ENCODE data around the gene DSTN.
A peak's percentile ranks its signal among the peaks of the same experiment; 100 is the strongest.

Gene DSTN

DNA sequence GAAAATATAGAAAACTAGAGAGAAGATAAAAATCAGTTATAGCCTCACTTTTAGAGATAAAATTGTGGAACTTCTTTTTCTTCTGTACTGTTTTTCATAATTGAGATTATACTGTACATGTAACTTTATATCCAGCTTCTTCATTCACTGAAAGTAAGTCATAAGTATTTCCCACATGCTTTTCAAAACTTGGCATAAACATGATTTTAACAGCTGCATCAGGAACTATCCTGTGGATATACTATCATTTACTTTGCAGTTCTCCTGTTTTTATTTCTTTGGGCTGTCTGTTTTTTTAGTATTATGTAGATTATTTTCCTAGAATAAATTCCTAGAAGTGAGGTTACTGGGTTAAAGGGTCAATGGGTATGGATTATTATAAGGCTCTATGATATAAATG is 14.8 kb downstream of the DSTN start:
- DNase-seq = no peak

DNA sequence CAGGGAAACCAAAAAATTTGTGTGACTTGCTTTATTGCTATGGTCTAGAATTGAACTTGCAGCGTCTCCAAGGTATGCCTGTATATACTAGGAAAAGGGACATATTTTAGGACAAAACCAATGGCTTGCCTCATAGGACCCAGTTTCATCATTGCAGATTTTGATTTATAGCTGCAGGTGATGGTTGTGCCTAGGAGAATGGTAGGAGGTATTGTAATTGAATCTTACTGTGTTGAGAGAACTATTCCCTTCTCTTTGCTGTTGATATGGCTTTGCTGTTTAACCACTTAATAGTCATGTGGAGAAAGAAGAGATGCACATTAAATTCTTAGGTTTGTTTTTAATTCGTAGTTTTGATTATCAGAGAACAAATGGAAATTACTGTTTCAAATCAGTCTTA is 16.4 kb downstream of the DSTN start:
- DNase-seq = no peak

DNA sequence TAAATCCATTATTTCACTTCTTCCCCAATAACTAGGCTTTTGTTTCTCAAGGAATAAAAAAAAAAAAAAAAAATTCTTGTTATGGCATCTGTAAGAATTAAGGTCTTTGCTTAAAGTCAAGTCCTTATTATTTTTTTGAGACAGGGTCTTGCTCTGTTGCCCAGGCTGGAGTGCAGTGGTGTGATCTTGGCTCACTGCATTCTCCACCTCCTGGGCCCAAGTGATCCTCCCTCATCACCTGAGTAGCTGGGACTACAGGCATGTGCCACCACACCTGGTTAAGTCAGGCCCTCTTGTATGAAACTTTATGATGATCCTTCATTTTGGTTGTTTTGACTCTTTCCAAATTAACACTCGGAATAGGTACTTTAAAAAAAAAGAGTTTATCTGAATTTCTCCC is 17.3 kb downstream of the DSTN start:
- no peak for DNase-seq

DNA sequence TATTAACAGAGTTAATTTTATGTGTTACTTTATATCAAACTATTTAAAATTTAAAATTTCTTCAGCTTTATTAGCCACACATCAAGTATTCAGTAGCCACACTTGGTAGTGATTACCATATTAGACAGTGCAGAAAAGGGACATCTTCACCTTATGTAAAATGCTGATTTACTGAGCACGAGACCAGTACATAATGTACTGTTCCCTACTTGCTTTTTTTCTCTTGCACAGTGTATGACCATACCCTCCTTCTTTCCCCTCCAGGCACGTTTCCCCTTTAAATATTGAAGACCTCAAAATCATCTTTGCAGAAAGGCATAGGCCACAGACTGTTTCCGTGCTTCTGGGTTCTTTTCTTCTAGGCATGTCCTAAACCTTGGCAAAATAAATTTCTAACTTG is 17.9 kb downstream of the DSTN start:
- no peak for DNase-seq

DNA sequence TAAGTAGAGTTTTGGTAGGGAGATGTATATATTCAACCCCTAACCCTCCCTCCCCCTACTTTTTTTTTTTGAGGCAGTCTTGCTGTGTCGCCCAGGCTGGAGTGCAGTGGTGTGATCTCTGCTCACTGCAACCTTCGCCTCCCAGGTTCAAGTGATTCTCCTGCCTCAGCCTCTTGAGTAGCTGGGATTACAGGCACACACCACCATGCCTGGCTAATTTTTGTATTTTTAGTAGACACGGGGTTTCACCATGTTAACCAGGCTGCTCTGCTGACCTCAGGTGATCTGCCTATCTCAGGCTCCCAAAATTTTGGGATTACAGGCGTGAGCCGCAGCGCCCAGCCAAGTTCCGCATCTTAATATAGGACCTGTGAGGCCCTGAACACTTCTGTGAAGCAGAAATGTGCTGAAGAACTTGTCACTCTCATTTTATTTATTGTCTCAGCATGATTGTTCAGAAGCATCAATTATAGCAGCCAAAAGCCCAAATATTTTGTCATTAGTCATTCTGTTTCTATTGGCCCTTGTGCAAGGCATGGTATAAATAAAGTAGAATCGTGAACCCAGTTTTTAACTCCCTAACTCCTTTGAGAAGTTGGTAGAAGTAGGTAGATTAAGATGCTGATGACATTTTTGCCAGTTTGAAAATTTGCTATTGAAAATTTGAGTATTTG is 19.4 kb downstream of the DSTN start:
- DNase-seq = no peak

DNA sequence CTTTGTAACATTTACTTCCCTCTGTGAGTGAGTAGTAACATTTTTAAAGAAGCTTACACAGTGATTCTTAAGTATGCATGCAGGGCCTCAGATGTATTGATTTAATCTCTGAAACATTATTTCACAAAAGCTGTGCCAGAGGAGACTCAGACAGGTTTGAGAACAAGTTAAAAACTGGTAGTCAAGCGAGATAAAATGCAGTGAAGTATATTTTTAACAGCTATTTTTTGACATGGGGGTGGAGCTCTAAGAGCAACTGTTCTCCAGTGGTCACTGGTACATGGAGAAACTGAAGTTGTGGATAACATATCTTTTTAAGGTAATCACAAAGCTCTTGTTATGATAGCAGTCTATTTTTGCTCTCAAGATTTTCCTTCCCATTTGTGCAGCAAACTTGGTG is 20.4 kb downstream of the DSTN start:
- DNase-seq = no peak

DNA sequence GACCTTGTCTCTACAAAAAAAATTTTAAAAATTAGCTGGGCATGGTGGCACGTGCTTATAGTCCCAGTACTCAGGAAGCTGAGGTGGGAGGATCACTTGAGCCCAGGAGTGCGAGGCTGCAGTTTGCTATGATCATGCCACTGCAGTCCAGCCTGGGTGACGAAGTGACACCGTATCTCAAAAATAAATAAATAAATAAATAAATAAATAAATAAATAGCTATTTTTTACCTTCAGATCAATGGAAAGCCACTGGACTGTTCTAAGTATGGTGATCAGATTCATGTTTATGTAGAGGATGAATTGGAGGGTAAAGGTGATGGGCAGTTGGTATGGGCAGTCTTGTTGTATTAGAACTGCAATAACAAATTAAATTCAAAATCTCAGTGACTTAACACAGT is 24.0 kb downstream of the DSTN start:
- no peak for DNase-seq

DNA sequence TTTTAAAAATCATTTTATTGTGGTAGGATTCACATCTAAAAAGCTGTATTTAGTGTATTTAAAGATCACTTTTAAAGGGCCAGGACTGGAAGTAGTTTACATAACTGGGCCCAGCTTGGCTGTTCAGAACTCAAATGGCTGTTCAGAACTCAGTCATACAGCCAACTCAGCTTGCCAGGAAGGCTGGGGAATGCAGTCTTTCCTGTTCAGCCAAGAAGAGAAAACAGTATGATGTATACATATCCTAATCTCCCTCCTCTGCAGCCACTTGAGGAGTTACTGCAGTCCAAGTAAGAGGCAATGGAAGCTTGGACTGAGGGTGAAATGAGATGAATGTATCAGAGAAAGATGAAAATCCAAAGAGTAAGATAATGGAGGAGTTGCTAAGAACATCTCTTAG is 24.6 kb downstream of the DSTN start:
- no peak for DNase-seq

DNA sequence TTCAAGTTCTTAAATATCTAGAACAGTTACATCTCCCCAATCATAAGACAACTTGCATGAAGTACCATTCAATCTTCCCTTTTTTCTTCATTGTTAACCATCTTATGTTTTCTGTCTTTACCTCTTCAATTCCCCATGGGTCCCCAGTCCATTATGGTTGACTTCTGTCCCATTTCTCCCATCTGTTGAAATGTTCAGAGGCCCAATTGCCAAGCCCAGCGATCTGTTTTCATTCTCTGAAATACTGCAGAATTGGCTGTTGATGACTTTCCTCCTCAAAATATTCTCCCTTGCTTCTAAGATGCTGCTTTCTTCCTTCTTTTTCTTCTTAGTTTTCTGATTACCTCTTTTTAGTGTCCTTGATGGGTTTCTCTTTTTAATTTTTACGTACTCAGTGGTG is 26.0 kb downstream of the DSTN start:
- no peak for DNase-seq

DNA sequence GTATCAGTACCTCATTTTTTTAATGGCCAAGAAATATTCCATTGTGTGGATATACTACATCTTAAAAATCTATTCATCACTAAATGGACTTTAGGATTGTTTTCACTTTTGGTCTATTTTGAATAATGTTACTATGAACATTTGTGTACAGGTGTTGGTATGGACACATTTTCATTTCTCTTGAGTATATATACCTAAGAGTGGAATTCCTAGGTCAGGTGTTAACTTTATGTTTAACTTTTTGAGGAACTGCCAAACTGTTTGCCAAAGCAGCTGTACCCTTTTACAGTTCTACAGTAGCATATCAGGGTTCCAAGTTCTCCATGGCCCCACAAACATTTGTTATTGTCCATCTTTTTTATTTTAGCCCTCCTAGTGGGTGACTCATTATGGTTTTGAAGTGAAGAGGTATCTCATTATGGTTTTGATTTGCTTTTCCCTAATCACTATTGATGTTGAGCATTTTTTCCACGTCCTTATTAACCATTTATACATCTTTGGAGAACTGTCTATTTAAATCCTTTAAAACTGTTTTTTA is 28.2 kb downstream of the DSTN start:
- no peak for DNase-seq

DNA sequence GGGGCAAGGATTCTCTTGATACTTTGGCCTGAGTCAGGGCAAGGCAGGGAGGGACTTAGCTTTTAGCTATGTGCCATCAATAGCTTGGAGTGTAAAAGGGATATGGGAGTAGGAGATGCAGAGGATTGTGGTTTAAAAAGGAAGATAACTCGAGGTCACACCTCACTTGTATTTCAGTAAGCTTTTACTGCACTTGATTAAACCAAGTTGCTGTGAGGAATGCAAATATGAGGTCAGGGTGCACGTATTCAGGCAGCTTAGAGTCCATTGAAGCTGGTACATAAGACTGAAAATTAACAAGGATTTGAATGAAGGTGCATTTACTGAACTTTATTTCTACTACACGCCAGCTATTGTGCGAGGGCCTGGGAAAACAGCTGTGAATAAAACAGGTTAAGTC is 32.1 kb downstream of the DSTN start:
- DNase-seq = no peak

DNA sequence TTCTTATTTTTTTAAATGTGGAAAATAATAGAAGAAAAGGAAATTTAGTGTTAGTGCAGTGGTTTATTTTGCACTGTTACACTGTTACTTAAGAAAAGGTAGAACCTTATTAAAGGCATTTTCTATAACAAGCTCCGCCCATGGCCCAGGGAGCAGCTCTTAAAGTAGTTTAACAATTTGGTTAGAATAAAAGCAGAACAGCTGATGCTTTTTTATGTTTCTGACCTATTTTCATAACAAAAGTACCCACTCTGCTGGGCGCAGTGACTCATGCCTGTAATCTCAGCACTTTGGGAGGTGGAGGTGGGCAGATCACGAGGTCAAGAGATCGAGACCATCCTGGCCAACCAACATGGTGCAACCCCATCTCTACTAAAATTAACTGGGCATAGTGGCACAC is 32.6 kb downstream of the DSTN start:
- no peak for DNase-seq

DNA sequence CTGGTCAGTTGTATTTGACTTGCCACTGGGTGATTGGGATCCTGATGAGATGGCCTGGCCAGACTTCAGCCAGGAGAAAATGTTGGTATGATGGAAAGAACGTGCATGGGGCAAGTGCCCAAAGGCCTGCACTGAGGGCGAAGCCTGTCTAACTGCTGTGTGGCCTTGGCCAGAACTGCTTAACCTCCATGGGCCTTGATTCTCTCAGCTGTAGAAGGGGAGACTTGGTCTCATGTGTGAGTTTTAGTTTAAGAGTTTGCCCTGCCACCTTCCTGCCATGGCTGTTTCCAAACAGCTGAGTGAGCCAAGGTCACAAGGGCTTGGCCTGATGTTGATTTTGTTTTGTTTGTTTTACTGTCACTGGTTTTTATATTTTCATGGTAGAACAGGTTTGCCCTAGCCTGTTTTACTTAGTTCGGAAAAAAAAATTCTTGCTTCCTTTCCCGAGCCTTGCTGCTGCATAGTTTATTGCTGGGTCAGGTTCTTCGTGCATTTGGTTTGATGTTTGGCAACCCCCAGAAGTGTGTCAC is 35.3 kb downstream of the DSTN start:
- DNase-seq = no peak

DNA sequence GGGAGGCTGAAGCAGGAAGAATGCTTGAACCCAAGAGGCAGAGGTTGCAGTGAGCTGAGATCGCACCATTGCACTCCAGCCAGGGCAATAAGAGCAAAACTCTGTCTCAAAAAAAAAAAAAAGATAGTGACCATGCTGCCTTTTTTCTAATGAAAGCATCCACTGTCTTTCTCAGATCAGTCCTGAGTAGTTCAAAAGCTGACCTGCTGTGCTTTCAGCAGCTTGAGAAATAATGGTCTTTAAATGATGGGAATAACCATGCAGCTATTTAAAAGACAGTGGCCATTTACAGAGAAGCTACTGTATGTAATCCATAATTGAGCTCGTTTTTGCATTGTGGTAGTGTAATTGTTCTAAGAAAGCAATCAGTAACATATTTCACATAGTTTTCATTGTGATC is 36.1 kb downstream of the DSTN start:
- DNase-seq = no peak

DNA sequence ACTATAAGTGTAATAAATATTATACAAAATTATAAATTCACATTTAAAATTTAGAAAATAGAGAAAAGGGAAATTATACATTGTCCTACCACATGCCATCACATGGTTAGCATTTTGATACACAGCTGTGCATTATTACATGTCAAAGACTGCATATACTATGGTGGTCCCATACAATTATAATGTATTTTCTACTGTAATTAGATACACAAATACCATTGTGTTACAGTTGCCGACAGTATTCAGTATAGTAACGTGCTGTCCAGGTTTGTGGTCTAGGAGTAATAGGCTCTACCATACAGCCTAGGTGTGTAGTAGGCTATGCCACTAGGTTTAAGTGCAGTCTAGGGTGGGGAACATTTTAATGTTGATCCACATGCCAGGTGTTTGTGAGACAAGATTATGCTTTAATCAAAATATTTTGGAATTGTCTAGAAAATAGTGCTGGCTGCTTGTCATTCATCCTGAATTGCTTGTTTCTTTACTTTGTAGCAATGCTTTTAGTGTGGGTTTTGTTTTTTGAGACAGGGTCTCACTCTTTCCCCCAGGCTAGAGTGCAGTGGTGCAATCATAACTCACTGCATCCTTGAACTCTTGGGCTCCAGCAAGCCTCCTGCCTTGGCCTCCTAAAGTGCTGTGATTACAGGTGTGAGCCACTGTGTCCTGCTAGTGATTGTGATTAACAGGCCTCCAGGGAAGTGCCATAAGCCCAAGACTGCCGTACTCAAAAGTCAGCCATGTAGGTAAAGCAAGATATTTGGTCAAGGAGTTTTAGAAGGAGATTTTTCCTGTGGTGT is 39.0 kb downstream of the DSTN start:
- DNase-seq = no peak

DNA sequence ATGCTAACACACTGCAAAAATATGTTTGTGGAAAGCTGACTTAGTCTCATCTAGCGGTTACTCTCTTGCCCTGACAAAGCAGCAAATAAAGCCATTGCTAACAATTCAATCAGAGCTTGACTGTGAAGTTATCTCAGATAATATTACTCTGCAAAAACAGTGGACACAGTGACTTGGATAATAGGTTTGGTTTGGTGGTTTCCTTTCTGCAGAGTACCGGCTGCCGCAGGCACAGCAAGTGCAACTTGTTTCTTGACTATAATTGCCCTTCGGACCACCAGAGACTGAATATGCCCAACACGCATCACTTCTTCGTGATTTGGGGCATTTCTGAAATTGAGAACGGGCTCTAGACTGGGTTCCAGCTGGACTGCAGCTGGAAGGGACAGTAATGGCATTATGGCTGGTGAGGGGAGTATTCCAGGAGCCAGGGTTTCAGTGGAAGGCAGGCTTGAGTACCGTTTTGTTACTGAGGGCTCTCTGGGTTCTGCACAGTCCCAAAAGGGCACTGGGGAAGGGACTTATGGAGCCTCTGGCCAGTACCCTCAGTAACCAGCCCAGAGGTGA is 40.0 kb downstream of the DSTN start:
- DNase-seq = no peak

DNA sequence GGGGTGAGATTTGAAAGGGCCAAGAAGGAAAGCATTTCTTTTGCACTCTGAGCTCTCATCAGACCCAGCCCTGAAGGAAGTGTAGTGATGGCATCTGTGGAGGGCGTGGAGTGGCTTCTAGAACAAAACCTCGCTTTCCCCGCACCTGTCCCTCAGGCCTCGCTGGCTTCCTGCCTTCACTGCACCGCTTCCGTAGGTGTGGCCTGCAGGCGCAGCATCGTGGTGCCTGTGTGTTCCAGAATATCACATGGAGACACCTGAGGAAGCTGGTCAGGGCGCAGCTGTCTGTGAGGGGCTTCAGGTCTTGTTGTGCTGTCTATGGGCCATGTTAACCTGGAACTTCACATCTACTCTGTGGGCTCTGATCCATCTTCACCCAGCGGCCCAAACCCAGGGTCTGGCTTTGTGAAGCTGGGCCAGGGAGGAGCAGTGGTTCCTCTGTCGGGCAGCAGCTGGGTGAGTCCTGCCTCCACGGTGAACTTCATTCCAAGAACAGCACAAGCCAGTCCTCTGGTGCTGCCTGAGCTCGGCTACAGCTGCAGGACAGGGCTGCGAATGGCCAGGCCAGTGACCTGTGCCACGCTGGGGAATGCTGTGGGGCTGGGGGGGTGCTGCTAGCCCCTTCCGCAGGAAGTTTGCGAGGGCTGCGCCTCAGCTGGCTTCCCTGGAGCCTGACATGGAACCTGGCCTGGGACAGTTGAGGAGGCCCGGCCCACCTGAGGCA is 40.9 kb downstream of the DSTN start:
- DNase-seq = no peak

DNA sequence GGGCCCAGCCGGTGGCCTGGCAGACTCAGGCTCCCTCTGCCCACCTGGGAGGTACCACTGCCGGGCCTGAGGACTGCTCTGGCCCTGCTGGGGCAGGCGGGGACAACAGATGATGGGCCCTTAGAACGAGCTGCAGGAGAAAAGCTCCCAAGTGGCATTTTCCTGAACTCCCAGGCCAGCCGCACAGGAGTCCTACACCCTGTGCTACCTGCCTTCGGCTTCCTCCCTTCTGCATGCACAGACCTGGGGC is 41.3 kb downstream of the DSTN start:
- DNase-seq = peak; percentile 33

DNA sequence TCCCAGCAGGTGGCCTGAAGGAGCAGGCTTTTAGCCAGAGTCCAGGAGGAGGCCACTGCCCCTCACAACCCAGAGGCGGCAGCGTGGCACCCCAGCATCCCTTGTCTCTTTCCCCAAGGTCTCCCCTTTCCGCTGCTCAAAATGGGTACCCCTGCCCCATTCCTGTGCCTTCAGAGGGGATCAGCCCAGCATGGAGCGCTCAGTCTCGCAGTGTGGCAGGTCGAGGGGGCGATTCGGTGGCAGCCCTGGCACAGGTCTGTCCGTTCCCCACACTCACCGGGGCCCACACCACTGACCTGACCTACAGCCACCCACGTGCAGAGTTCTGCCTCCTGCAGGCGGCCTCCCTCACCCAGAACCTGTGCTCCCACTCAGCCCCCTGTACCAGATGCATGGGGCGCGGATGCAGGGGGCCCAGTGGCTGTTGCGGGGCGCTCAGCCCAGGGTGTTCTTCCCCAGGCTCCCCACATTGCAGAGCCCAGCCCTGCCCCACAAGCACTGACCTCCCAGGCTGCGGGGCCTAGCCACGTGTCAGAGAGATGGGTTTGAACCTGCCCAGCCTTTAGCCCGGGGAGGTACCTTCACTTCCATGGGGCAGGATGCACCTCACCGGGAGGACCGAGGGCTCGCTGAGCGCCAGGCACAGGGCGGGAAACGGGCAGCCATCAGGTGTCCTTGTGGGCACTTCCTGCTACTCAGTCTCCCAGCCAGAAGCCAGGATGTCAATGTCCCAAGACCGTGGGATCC is 41.8 kb downstream of the DSTN start:
- DNase-seq = no peak

DNA sequence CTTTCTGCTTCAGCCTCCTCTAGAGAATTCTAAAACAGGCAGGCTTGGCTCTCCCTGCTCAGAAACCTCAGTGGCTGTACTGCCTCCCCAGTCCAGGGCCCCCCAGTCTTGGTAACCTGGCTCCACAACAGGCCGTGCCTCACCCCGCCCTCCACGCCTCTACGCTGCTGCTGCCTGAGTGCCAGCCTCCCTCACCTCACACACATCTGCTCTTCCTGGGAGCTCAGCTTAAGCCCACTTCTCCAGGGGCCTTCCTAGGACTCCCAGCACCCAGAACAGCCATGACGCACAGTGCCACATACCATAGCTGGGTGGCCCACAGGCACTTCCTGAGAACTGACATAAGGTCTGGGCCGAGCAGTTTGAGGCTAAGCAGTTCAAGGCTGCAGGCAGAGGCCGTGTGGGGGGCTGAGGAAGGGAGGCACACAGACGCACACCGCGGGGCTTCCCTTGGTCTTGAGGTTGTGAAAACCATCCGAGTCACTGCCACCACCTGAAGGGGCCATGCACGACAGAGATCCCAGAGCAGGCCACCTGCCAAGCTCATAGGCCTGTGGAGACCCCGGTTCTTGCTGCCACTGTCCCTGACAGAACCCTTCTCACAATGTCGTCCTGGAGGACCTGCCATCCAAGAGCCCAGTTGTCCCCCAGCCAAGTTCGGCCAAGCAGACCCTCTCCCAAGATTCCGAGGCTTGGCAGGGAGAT is 42.6 kb downstream of the DSTN start:
- peak; percentile 72 for DNase-seq

DNA sequence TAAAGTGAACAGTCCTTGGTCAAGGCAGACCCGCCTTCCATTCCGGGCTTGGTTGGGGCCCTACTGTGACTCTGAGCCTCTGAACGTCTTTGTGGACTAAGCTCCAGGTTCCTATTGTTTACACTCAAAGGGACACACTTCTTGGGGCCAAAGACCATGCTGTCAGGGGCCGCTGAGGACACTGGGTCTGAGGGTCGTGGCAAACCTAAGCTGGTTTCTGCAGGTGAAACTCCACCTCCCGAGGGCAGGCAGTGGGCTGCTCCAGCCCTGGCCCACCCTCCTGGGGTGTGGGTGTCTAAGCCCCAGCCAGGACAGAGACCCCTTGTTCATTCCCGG is 43.1 kb downstream of the DSTN start:
- no peak for DNase-seq

Measured in fibroblast of skin of right quadriceps (primary cell).